SH-SY5Y (cell line): ENCODE measurements around the gene IFIH1.

Experiments used
- GATA2 ChIP-seq: IDR thresholded peaks from 2 replicates; pipeline ENCODE4 v1.6.1; 2011; ENCODE audit warnings: mild to moderate bottlenecking, low read depth, low read length
- GATA3 ChIP-seq: IDR thresholded peaks from 2 replicates; pipeline ENCODE4 v1.6.1; 2011; ENCODE audit warnings: low read depth, mild to moderate bottlenecking, low read length, moderate library complexity

DNA sequence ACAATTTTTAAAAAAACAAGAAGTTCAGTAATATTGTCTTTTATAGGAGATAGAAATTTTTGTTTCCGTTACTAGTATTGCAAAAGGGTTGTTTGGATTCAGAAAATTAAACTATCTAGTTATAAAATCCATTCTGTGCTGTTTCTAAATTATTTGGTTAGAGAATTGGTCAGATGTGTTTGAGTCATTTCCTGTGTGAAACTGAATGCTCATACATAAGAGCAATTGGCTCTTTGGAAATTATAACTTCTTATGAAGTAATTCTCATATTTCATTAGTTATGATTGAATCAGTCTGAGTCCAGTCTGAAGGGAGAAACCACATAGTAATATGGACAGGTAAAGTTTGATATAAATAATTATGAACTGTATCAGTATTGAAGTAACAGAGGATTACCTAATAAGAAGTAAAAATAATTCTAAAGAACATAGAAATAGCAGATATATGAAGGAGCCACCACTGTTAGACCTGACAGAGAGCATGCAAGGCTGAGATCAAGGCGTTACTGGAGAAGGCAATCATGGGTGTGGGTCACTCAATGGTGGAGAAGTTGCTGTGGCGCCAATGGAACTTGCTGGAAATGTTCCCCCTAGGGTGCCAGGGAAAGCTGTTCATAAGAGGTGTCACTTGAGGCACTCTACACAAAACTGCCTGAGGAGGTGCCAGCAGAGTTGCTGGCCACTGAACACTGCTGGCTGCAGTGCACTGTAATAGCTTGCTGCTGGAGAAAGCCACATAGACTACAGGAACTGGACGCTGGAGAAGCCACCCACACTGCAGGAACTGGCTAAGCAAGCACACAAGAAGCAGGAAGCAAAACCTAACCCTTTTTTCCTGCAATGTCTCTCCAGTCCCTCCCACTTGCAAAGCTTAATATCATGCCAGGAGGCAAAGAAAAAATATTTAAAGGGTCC lies 57.2 kb downstream of the IFIH1 start:
- TF ChIP-seq GATA2 (no peak), GATA3 (no peak)
